HK-2 (cell line): ENCODE measurements around the gene CORIN.
"Not testable (repeated sequence)": the region's sequence is repeated elsewhere in the genome, so short reads cannot be mapped to it uniquely, and the experiment has no call there.

Experiments used
- DNase-seq: peaks from one replicate; pipeline ENCODE4 v3.0.0-alpha.2; 2018; ENCODE audit not compliant: unreplicated experiment

CORIN gene

GRCh38 chr4:47566969-47567368, 270.9 kb downstream of the CORIN start:
- DNase-seq: no peak

- DNase-seq: no peak
Measured at GRCh38 chr4:47566566-47566965, 271.3 kb downstream of the CORIN start.

DNA sequence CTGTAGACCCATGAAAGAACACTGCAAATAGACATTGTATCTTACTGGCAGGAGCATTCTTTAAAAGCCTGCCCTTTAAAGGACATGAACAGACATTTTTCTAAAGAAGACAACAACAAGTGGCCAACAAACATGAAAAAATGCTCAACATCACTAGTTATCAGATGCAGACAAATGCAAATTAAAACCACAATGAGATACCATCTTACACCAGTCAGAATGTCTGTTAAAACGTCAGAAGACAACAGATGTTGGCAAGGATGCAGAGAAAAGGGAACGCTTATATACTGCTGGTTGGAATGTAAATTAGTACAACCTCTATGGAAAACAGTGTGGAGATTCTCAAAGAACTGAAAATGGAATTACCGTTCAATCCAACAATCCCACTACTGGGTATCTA, 275.6 kb downstream of the CORIN start:
- DNase-seq: no peak

- DNase-seq: no peak
Measured at GRCh38 chr4:47561331-47561730, 276.5 kb downstream of the CORIN start.

DNA sequence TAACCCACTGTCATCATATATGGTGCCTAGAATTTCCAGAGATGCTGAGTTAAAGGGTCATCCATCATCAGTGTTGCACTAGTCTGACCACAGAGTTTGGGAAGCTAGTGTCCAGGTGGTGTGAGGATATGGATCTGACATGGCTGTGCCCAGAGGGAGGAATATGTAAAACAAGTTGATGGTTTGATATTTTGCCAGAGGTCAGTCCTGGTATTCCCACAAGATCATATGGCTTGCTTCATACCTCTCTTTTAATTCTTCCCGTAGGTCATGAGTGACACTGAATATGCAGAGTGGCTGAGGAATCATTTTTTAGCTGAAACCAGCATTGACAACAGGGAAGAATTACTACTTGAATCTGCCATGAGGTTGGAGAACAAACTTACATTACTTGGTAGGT, 277.2 kb downstream of the CORIN start:
- no peak for DNase-seq

- DNase-seq: no peak
Measured at GRCh38 chr4:47557255-47557654, 280.6 kb downstream of the CORIN start.

DNA sequence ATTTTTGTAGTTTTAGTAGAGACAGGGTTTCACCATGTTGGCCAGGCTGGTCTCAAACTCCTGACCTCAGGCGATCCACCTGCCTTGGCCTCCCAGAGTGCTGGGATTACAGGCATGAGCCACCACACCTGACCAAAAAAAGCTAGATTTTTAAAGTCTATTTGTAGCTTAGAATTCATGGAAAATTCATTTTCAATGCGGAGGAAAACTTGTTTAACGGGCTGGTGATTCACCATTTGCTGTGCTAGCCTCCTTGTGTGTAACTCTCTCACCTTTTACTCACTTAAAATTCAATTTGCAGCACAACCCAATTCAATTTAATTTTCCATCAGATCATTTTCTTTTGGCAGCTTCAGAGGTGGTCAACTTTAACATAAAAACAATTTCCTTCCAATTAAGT, 281.9 kb downstream of the CORIN start:
- not testable (repeated sequence) for DNase-seq

- no peak for DNase-seq
Measured at GRCh38 chr4:47553329-47554125, 284.3 kb downstream of the CORIN start.

DNA sequence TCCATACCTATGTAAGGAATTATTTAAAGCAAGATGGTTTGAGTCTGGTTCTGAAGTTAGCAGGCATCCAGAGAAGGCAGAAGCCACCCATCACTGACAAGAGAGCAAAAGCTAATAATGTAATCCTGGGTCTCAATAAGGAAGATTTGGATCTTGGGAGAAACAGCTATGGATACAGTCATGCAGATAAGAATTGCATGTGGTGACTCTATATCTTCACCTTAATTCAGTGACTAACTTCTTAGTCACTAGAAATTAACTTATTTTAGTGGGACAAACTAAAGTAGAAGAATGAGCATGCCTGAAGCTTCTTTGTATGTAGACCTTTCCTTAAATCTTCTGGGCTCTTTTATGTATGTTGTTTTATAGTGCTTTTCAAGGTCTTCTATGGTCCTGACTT, 286.2 kb downstream of the CORIN start:
- no peak for DNase-seq

GRCh38 chr4:47550899-47551548, 286.8 kb downstream of the CORIN start:
- no peak for DNase-seq

- not testable (repeated sequence) for DNase-seq
Measured at GRCh38 chr4:47550357-47550756, 287.5 kb downstream of the CORIN start.
